ENCODE data around the gene ZNF688. TPM values are rescaled to one million over a fixed set of nuclear protein-coding genes. Genes with fewer than 3 reads are reported as not detected.

Gene ZNF688
- total and polyA plus RNA-seq, 5 donors from 2014 or later = 12.1 to 59.1 (median 50.0) TPM

GRCh38 chr16:30567991-30568638 lies 3.4 kb downstream of the ZNF688 start:
- Mint-ChIP-seq H3K4me3 (peak overlapping the region; percentile 87 to 92 (median 90)), H3K27me3 (no peaks in the 10 kb centered on the region), H3K36me3 (no peaks in the 10 kb centered on the region), H3K9me3 (no peaks in the 10 kb centered on the region), H3K4me1 (peaks cover 13 to 51% (median 29%) of the 10 kb centered on the region in 4 donors), H3K27ac (peak overlapping the region; percentile 96 to 99 (median 98))
- Histone ChIP-seq H3K4me3 (ENCODE audit: low read depth, low read length) (peak overlapping the region; percentile 66), H3K36me3 (ENCODE audit: control insufficient read depth, insufficient read depth, low read length) (no peaks in the 10 kb centered on the region), H3K9me3 (ENCODE audit: control insufficient read depth in 2 of 2, low read length in 2 of 2) (no peaks in the 10 kb centered on the region), H3K27me3 (ENCODE audit: control insufficient read depth, insufficient read depth, low read length) (no peaks in the 10 kb centered on the region), H3K4me1 (ENCODE audit: control insufficient read depth, insufficient read depth, low read length, poor library complexity, severe bottlenecking) (peaks cover 50% of the 10 kb centered on the region), H3K27ac (ENCODE audit: insufficient read depth, low read length, poor library complexity, severe bottlenecking) (peak overlapping the region; percentile 95)
- peak; percentile 26 to 87 (median 80) for DNase-seq
- peak; percentile 59 to 63 for ATAC-seq (ENCODE audit: low read depth in 2 of 2)

- Histone ChIP-seq H3K27ac (ENCODE audit: insufficient read depth, low read length, poor library complexity, severe bottlenecking) (peak overlapping the region; percentile 95), H3K4me1 (ENCODE audit: control insufficient read depth, insufficient read depth, low read length, poor library complexity, severe bottlenecking) (peaks cover 47% of the 10 kb centered on the region), H3K4me3 (ENCODE audit: low read depth, low read length) (peak overlapping the region; percentile 66), H3K27me3 (ENCODE audit: control insufficient read depth, insufficient read depth, low read length) (no peaks in the 10 kb centered on the region), H3K9me3 (ENCODE audit: control insufficient read depth in 2 of 2, low read length in 2 of 2) (no peaks in the 10 kb centered on the region), H3K36me3 (ENCODE audit: control insufficient read depth, insufficient read depth, low read length) (no peaks in the 10 kb centered on the region)
- peaks cover 13 to 50% (median 27%) of the 10 kb centered on the region in 4 donors for H3K4me1 Mint-ChIP-seq
- peak overlapping the region; percentile 25 to 92 (median 90) for H3K4me3 Mint-ChIP-seq
- H3K27me3 Mint-ChIP-seq = no peaks in the 10 kb centered on the region
- peak; percentile 51 to 64 (median 56) for DNase-seq
- peak overlapping the region; percentile 98 to 99 (median 98) for H3K27ac Mint-ChIP-seq
- ATAC-seq (ENCODE audit: low read depth in 2 of 2) = peak in 1 of 2 donors; percentile 10
- H3K9me3 Mint-ChIP-seq = no peaks in the 10 kb centered on the region
- H3K36me3 Mint-ChIP-seq = no peaks in the 10 kb centered on the region
Observed at GRCh38 chr16:30567160-30567990, 4.1 kb downstream of the ZNF688 start.

- H3K27ac ChIP-seq (ENCODE audit: insufficient read depth, low read length, poor library complexity, severe bottlenecking) = peak overlapping the region; percentile 95
- no peak overlapping the region for H3K4me3 ChIP-seq (ENCODE audit: low read depth, low read length)
- peaks cover 45% of the 10 kb centered on the region for H3K4me1 ChIP-seq (ENCODE audit: control insufficient read depth, insufficient read depth, low read length, poor library complexity, severe bottlenecking)
- no peaks in the 10 kb centered on the region for H3K9me3 Mint-ChIP-seq
- H3K27me3 Mint-ChIP-seq = no peaks in the 10 kb centered on the region
- H3K4me3 Mint-ChIP-seq = peak overlapping the region in 2 of 4 donors; percentile 13 to 91
- peak overlapping the region; percentile 98 to 99 (median 98) for H3K27ac Mint-ChIP-seq
- H3K4me1 Mint-ChIP-seq = peaks cover 5 to 45% (median 23%) of the 10 kb centered on the region in 4 donors
- no peaks in the 10 kb centered on the region for H3K36me3 ChIP-seq (ENCODE audit: control insufficient read depth, insufficient read depth, low read length)
- no peaks in the 10 kb centered on the region for H3K9me3 ChIP-seq (ENCODE audit: control insufficient read depth in 2 of 2, low read length in 2 of 2)
- no peaks in the 10 kb centered on the region for H3K36me3 Mint-ChIP-seq
- no peaks in the 10 kb centered on the region for H3K27me3 ChIP-seq (ENCODE audit: control insufficient read depth, insufficient read depth, low read length)
- DNase-seq (no peak), ATAC-seq (ENCODE audit: low read depth in 2 of 2) (no peak)
Observed at GRCh38 chr16:30566531-30566930, 5.0 kb downstream of the ZNF688 start.

GRCh38 chr16:30565984-30566383 lies 5.5 kb downstream of the ZNF688 start:
- H3K4me3 ChIP-seq (ENCODE audit: low read depth, low read length) = no peak overlapping the region
- H3K4me1 ChIP-seq (ENCODE audit: control insufficient read depth, insufficient read depth, low read length, poor library complexity, severe bottlenecking) = peaks cover 47% of the 10 kb centered on the region
- no peaks in the 10 kb centered on the region for H3K27me3 ChIP-seq (ENCODE audit: control insufficient read depth, insufficient read depth, low read length)
- DNase-seq (no peak), ATAC-seq (ENCODE audit: low read depth in 2 of 2) (no peak)
- H3K36me3 ChIP-seq (ENCODE audit: control insufficient read depth, insufficient read depth, low read length) = no peaks in the 10 kb centered on the region
- H3K27ac ChIP-seq (ENCODE audit: insufficient read depth, low read length, poor library complexity, severe bottlenecking) = peak overlapping the region; percentile 95
- Mint-ChIP-seq H3K27ac (peak overlapping the region; percentile 16 to 62 (median 38)), H3K4me3 (peak overlapping the region in 3 of 4 donors; percentile 13 to 91 (median 70)), H3K36me3 (no peaks in the 10 kb centered on the region), H3K4me1 (peaks cover 9 to 46% (median 26%) of the 10 kb centered on the region in 4 donors), H3K27me3 (no peaks in the 10 kb centered on the region), H3K9me3 (no peaks in the 10 kb centered on the region)
- no peaks in the 10 kb centered on the region for H3K9me3 ChIP-seq (ENCODE audit: control insufficient read depth in 2 of 2, low read length in 2 of 2)

- H3K36me3 Mint-ChIP-seq = no peaks in the 10 kb centered on the region
- DNase-seq = no peak
Observed at GRCh38 chr16:30565526-30565925, 6.0 kb downstream of the ZNF688 start.

GRCh38 chr16:30562021-30562420 lies 9.5 kb downstream of the ZNF688 start:
- Mint-ChIP-seq H3K27me3 (no peaks in the 10 kb centered on the region), H3K9me3 (no peaks in the 10 kb centered on the region), H3K27ac (peak overlapping the region; percentile 93 to 96 (median 94)), H3K4me1 (peaks cover 6 to 35% (median 14%) of the 10 kb centered on the region in 4 donors), H3K36me3 (no peaks in the 10 kb centered on the region), H3K4me3 (peak overlapping the region; percentile 87 to 92 (median 88))
- no peaks in the 10 kb centered on the region for H3K36me3 ChIP-seq (ENCODE audit: control insufficient read depth, insufficient read depth, low read length)
- peak overlapping the region; percentile 61 for H3K4me3 ChIP-seq (ENCODE audit: low read depth, low read length)
- no peak for ATAC-seq (ENCODE audit: low read depth in 2 of 2)
- no peak for DNase-seq
- no peaks in the 10 kb centered on the region for H3K9me3 ChIP-seq (ENCODE audit: control insufficient read depth in 2 of 2, low read length in 2 of 2)
- peaks cover 21% of the 10 kb centered on the region for H3K4me1 ChIP-seq (ENCODE audit: control insufficient read depth, insufficient read depth, low read length, poor library complexity, severe bottlenecking)
- no peaks in the 10 kb centered on the region for H3K27me3 ChIP-seq (ENCODE audit: control insufficient read depth, insufficient read depth, low read length)
- H3K27ac ChIP-seq (ENCODE audit: insufficient read depth, low read length, poor library complexity, severe bottlenecking) = peak overlapping the region; percentile 60

More at GRCh38 chr16:30565526-30565925, 6.0 kb downstream of the ZNF688 start:
- H3K9me3 ChIP-seq (ENCODE audit: control insufficient read depth in 2 of 2, low read length in 2 of 2) = no peaks in the 10 kb centered on the region
- no peaks in the 10 kb centered on the region for H3K9me3 Mint-ChIP-seq
- H3K4me3 ChIP-seq (ENCODE audit: low read depth, low read length) = no peak overlapping the region
- ATAC-seq (ENCODE audit: low read depth in 2 of 2) = no peak
- peak overlapping the region in 2 of 3 donors; percentile 38 to 56 for H3K27ac Mint-ChIP-seq
- H3K27me3 ChIP-seq (ENCODE audit: control insufficient read depth, insufficient read depth, low read length) = no peaks in the 10 kb centered on the region
- H3K4me3 Mint-ChIP-seq = no peak overlapping the region
- H3K4me1 Mint-ChIP-seq = peaks cover 11 to 47% (median 27%) of the 10 kb centered on the region in 4 donors
- no peaks in the 10 kb centered on the region for H3K36me3 ChIP-seq (ENCODE audit: control insufficient read depth, insufficient read depth, low read length)
- H3K4me1 ChIP-seq (ENCODE audit: control insufficient read depth, insufficient read depth, low read length, poor library complexity, severe bottlenecking) = peaks cover 44% of the 10 kb centered on the region
- H3K27ac ChIP-seq (ENCODE audit: insufficient read depth, low read length, poor library complexity, severe bottlenecking) = no peak overlapping the region
- no peaks in the 10 kb centered on the region for H3K27me3 Mint-ChIP-seq

GRCh38 chr16:30561089-30561816 lies 10.3 kb downstream of the ZNF688 start:
- peak overlapping the region; percentile 93 to 96 (median 94) for H3K27ac Mint-ChIP-seq
- peak in 2 of 3 donors; percentile 11 to 56 for DNase-seq
- Histone ChIP-seq H3K4me1 (ENCODE audit: control insufficient read depth, insufficient read depth, low read length, poor library complexity, severe bottlenecking) (peaks cover 26% of the 10 kb centered on the region), H3K27ac (ENCODE audit: insufficient read depth, low read length, poor library complexity, severe bottlenecking) (peak overlapping the region; percentile 60), H3K4me3 (ENCODE audit: low read depth, low read length) (peak overlapping the region; percentile 61), H3K36me3 (ENCODE audit: control insufficient read depth, insufficient read depth, low read length) (peaks cover under 1% of the 10 kb centered on the region), H3K27me3 (ENCODE audit: control insufficient read depth, insufficient read depth, low read length) (no peaks in the 10 kb centered on the region), H3K9me3 (ENCODE audit: control insufficient read depth in 2 of 2, low read length in 2 of 2) (no peaks in the 10 kb centered on the region)
- H3K27me3 Mint-ChIP-seq = no peaks in the 10 kb centered on the region
- H3K4me3 Mint-ChIP-seq = peak overlapping the region; percentile 87 to 92 (median 88)
- H3K4me1 Mint-ChIP-seq = peaks cover 6 to 35% (median 12%) of the 10 kb centered on the region in 4 donors
- no peak for ATAC-seq (ENCODE audit: low read depth in 2 of 2)
- peaks cover 1% of the 10 kb centered on the region for H3K36me3 Mint-ChIP-seq
- no peaks in the 10 kb centered on the region for H3K9me3 Mint-ChIP-seq
